Measurements from ENCODE around the gene PRPF18. TPM values are rescaled to one million over a fixed set of nuclear protein-coding genes. Genes with fewer than 3 reads are reported as not detected.

Gene PRPF18
- total RNA-seq, 1 donor from 2014 or later = 24.0 TPM

DNA sequence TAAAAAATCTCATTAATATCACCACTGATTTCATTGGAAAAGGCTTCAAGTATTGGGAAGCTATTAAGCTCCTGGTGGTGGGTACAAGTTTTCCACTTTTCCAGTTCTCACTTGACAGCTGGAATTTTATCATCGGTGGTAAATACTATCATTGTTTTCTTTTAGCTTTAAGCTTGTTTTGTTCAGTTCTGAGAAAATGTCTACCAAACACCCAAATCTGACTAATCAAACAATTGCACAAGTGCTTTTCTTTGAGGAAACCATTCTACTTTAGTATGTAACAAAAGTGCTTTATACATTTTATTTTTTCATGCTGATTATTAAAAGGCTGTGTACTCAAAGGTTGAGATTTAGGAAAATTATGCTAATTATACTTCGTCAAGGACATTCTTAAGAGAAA is 7.9 kb downstream of the PRPF18 start:
- no peak overlapping the region for H3K9ac ChIP-seq (ENCODE audit: low read depth in 1 of 3, low read length in 3 of 3)
- H3K36me3 ChIP-seq (ENCODE audit: control insufficient read depth in 3 of 3, insufficient read depth in 3 of 3, low read length in 3 of 3) = peaks cover 0 to 14% (median 7%) of the 10 kb centered on the region in 3 donors

DNA sequence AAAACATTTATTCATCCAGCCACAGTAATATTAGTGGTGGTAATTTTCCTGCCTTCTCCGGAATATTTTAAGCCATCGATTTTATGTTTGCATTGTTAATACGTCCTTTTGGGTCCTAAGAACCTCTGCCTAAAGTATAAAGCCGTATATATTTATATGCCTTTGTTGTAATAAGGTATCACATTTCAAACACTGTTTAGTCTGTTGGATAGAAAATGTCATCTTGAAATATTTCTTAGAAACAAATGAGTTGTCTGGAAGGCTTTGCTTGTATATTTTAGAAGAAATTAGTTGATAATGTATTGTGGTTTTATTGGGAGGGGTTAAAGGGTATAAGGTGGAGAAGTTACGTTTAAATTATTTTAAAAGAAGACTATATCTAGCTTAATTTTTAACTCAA is 11.1 kb downstream of the PRPF18 start:
- Histone ChIP-seq H3K36me3 (ENCODE audit: control insufficient read depth in 3 of 3, insufficient read depth in 3 of 3, low read length in 3 of 3) (peaks cover 2 to 7% (median 7%) of the 10 kb centered on the region in 3 donors), H3K4me3 (ENCODE audit: low read length in 3 of 3) (no peak overlapping the region), H3K27ac (ENCODE audit: low read depth, low read length) (no peak overlapping the region), H3K27me3 (ENCODE audit: control insufficient read depth in 3 of 3, insufficient read depth in 3 of 3, low read length in 3 of 3) (no peaks in the 10 kb centered on the region), H3K4me1 (ENCODE audit: control insufficient read depth in 3 of 3, insufficient read depth in 3 of 3, low read length in 3 of 3) (no peaks in the 10 kb centered on the region), H3K9ac (ENCODE audit: low read depth in 1 of 3, low read length in 3 of 3) (no peak overlapping the region), H3K9me3 (ENCODE audit: control insufficient read depth in 3 of 3, low read length in 3 of 3) (no peaks in the 10 kb centered on the region)

More for the DNA sequence above, 7.9 kb downstream of the PRPF18 start:
- Histone ChIP-seq H3K27me3 (ENCODE audit: control insufficient read depth in 3 of 3, insufficient read depth in 3 of 3, low read length in 3 of 3) (no peaks in the 10 kb centered on the region), H3K4me1 (ENCODE audit: control insufficient read depth in 3 of 3, insufficient read depth in 3 of 3, low read length in 3 of 3) (peaks cover 0 to 4% (median 0%) of the 10 kb centered on the region in 3 donors), H3K4me3 (ENCODE audit: low read length in 3 of 3) (no peak overlapping the region), H3K27ac (ENCODE audit: low read depth, low read length) (no peak overlapping the region), H3K9me3 (ENCODE audit: control insufficient read depth in 3 of 3, low read length in 3 of 3) (no peaks in the 10 kb centered on the region)

DNA sequence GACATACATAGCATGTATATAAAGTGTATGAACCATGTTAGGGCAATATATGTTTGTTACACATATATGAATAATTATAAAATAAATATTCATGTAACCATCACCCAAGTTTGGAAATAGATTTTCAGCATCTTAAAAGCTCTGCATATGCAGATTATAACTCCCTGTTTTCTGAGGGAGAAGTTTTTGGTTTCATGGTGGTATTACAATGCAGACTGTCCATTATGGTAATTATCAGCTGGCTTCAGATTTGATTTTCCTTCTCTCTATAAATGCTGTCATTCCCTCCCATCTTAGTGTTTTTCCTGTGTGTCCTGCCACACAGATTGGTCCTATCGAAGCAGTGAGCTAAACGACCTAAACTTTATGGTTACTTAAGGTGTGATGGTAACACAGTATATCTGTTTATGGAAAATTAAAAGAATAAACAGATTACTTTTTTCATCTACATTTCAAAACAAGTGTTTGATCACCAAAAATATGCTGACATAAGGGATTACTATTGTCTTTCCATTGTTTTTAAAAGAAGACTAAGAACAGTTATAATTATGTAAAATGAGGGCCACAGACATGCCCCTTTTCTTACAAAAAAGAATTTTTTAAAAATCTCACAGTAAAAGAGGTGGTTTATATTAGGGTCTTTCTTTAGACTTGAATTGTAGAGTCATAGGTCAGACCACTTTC is 17.7 kb downstream of the PRPF18 start:
- H3K9ac ChIP-seq (ENCODE audit: low read depth in 1 of 3, low read length in 3 of 3) = no peak overlapping the region
- peaks cover 0 to 19% (median 2%) of the 10 kb centered on the region in 3 donors for H3K36me3 ChIP-seq (ENCODE audit: control insufficient read depth in 3 of 3, insufficient read depth in 3 of 3, low read length in 3 of 3)
- H3K4me3 ChIP-seq (ENCODE audit: low read length in 3 of 3) = no peak overlapping the region
- no peak overlapping the region for H3K27ac ChIP-seq (ENCODE audit: low read depth, low read length)
- H3K27me3 ChIP-seq (ENCODE audit: control insufficient read depth in 3 of 3, insufficient read depth in 3 of 3, low read length in 3 of 3) = no peaks in the 10 kb centered on the region
- H3K4me1 ChIP-seq (ENCODE audit: control insufficient read depth in 3 of 3, insufficient read depth in 3 of 3, low read length in 3 of 3) = peaks cover 11 to 16% (median 16%) of the 10 kb centered on the region in 3 donors
- no peaks in the 10 kb centered on the region for H3K9me3 ChIP-seq (ENCODE audit: control insufficient read depth in 3 of 3, low read length in 3 of 3)

DNA sequence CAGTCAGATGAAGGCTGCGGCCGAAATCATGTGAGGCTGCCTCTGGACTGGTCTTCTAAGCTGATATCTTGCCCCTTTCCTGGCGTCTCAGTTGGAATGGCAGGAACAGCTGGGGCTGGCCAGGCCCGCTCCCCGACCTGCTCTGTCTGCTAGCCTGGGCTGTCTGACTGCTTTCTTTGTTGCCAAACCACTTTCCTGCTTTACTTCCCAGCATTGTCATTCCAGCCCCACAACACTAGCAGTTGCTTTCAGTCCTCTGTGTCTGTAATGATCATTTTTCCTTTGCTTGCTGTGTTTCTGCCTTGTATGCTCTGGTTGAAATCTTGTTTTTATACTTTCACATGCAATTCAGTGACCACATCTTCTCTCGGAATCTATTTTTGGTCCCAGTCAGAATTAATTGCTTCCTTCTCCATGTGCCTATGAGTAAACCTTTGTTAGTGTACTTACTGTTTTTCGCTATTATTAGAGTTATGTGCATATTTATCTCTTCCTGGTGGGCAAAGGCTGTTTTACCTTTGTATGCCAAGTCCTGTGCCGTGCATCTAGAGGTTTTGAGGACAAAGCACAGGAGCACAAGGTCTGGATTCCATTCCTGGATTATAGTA is 21.6 kb downstream of the PRPF18 start:
- H3K9me3 ChIP-seq (ENCODE audit: control insufficient read depth in 3 of 3, low read length in 3 of 3) = no peaks in the 10 kb centered on the region
- H3K9ac ChIP-seq (ENCODE audit: low read depth in 1 of 3, low read length in 3 of 3) = peak overlapping the region; percentile 63 to 79 (median 68)
- H3K27me3 ChIP-seq (ENCODE audit: control insufficient read depth in 3 of 3, insufficient read depth in 3 of 3, low read length in 3 of 3) = no peaks in the 10 kb centered on the region
- peaks cover 16 to 23% (median 20%) of the 10 kb centered on the region in 3 donors for H3K4me1 ChIP-seq (ENCODE audit: control insufficient read depth in 3 of 3, insufficient read depth in 3 of 3, low read length in 3 of 3)
- H3K36me3 ChIP-seq (ENCODE audit: control insufficient read depth in 3 of 3, insufficient read depth in 3 of 3, low read length in 3 of 3) = peaks cover 4 to 33% (median 17%) of the 10 kb centered on the region in 3 donors
- peak overlapping the region; percentile 78 for H3K27ac ChIP-seq (ENCODE audit: low read depth, low read length)
- peak overlapping the region; percentile 38 to 41 (median 39) for H3K4me3 ChIP-seq (ENCODE audit: low read length in 3 of 3)

DNA sequence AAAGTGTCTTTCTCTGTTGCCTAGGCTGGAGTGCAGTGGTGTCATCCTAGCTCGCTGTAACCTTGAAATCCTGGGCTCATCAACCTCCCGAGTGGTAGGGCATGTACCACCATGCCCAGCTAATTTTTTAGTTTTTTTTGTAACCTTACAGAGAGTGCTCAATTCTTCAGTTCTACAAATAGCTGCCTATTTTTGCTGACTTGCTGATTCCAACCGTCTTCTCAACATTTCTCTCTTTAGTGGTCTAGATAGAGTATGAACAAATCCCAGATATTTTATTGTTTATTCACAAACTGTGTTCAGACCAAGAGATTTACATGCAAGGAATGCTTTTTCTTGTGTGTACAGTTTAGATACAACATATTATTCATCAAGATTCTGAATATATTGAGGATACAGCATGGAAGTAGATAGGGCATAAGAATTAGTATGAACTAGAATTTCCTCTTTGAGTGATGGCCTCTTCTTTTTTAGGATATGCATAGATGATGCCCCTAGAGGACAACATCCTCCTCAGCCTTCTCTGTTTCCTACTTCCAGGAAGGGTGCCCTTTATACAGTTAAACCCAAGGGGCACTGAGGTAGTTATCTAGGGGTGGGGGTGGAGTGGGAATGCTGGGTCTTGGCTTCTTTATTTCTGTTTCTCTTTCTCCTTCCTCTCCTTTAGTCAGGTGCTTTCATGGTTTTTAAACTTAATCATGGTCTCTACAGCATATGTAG is 26.0 kb downstream of the PRPF18 start:
- Histone ChIP-seq H3K27me3 (ENCODE audit: control insufficient read depth in 3 of 3, insufficient read depth in 3 of 3, low read length in 3 of 3) (no peaks in the 10 kb centered on the region), H3K36me3 (ENCODE audit: control insufficient read depth in 3 of 3, insufficient read depth in 3 of 3, low read length in 3 of 3) (peaks cover 9 to 52% (median 34%) of the 10 kb centered on the region in 3 donors), H3K4me3 (ENCODE audit: low read length in 3 of 3) (no peak overlapping the region), H3K27ac (ENCODE audit: low read depth, low read length) (no peak overlapping the region), H3K9me3 (ENCODE audit: control insufficient read depth in 3 of 3, low read length in 3 of 3) (no peaks in the 10 kb centered on the region), H3K4me1 (ENCODE audit: control insufficient read depth in 3 of 3, insufficient read depth in 3 of 3, low read length in 3 of 3) (peaks cover 26 to 34% (median 30%) of the 10 kb centered on the region in 3 donors), H3K9ac (ENCODE audit: low read depth in 1 of 3, low read length in 3 of 3) (peak overlapping the region in 1 of 3 donors; percentile 38)

DNA sequence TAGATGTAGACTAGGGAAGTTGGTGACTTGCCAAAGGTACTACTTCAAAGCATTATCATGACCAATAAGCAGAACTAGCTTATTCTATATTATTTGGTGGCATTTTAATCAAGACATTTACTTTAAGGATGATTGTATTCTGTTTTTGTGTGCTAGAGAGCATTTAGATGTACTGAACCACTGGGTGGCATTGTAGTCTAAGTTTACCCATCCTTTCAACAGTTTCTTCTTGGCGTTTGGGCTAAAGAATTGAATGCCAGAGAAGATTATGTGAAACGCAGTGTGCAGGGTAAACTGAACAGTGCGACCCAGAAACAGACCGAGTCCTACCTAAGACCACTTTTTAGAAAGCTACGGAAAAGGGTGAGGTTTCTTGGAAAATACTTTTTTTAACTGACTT is 26.8 kb downstream of the PRPF18 start:
- Histone ChIP-seq H3K27ac (ENCODE audit: low read depth, low read length) (no peak overlapping the region), H3K9me3 (ENCODE audit: control insufficient read depth in 3 of 3, low read length in 3 of 3) (no peaks in the 10 kb centered on the region), H3K4me3 (ENCODE audit: low read length in 3 of 3) (no peak overlapping the region), H3K36me3 (ENCODE audit: control insufficient read depth in 3 of 3, insufficient read depth in 3 of 3, low read length in 3 of 3) (peaks cover 9 to 57% (median 39%) of the 10 kb centered on the region in 3 donors), H3K27me3 (ENCODE audit: control insufficient read depth in 3 of 3, insufficient read depth in 3 of 3, low read length in 3 of 3) (no peaks in the 10 kb centered on the region), H3K9ac (ENCODE audit: low read depth in 1 of 3, low read length in 3 of 3) (peak overlapping the region in 2 of 3 donors; percentile 0 to 48), H3K4me1 (ENCODE audit: control insufficient read depth in 3 of 3, insufficient read depth in 3 of 3, low read length in 3 of 3) (peaks cover 22 to 29% (median 24%) of the 10 kb centered on the region in 3 donors)

DNA sequence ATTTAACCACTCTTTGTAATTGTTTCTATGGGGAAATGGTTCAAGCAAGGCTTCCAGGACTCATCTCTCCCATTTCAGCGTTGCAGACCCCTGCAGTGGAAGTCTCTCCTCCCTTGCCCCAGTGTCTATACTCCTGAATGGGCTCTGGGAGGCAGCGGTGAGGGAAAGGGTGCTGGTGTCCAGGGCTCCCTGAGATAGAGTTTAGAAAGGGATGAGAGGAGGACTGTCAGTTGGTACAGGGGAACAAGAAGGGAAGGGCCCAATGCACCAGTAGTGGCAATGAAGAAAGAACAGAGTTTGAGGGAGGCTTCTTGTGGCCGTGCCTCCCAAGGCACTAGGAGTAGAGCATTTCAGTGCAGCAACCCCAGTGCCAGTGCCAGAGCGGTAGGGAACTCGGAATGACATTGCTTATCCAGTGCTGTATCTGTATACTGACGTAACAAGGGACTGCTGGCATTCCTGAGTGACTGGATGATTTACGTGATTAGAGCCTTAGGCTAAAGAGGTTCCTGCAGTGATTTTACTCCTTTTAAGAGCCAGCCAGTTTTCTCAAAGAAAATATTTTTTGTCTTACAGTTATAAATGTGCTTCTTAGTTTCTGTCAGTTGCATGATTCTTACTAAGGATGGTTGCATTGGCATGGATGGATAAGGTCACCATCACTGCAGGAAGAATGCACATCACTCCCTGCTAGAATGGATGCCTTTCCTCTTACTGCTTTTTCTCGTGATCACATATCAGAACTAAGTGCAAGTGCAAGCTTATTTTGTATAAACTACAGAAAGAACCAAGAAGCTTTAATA is 28.0 kb downstream of the PRPF18 start:
- no peak overlapping the region for H3K4me3 ChIP-seq (ENCODE audit: low read length in 3 of 3)
- H3K27me3 ChIP-seq (ENCODE audit: control insufficient read depth in 3 of 3, insufficient read depth in 3 of 3, low read length in 3 of 3) = no peaks in the 10 kb centered on the region
- peaks cover 15 to 21% (median 18%) of the 10 kb centered on the region in 3 donors for H3K4me1 ChIP-seq (ENCODE audit: control insufficient read depth in 3 of 3, insufficient read depth in 3 of 3, low read length in 3 of 3)
- H3K9ac ChIP-seq (ENCODE audit: low read depth in 1 of 3, low read length in 3 of 3) = no peak overlapping the region
- H3K9me3 ChIP-seq (ENCODE audit: control insufficient read depth in 3 of 3, low read length in 3 of 3) = no peaks in the 10 kb centered on the region
- peaks cover 13 to 61% (median 44%) of the 10 kb centered on the region in 3 donors for H3K36me3 ChIP-seq (ENCODE audit: control insufficient read depth in 3 of 3, insufficient read depth in 3 of 3, low read length in 3 of 3)
- H3K27ac ChIP-seq (ENCODE audit: low read depth, low read length) = no peak overlapping the region

DNA sequence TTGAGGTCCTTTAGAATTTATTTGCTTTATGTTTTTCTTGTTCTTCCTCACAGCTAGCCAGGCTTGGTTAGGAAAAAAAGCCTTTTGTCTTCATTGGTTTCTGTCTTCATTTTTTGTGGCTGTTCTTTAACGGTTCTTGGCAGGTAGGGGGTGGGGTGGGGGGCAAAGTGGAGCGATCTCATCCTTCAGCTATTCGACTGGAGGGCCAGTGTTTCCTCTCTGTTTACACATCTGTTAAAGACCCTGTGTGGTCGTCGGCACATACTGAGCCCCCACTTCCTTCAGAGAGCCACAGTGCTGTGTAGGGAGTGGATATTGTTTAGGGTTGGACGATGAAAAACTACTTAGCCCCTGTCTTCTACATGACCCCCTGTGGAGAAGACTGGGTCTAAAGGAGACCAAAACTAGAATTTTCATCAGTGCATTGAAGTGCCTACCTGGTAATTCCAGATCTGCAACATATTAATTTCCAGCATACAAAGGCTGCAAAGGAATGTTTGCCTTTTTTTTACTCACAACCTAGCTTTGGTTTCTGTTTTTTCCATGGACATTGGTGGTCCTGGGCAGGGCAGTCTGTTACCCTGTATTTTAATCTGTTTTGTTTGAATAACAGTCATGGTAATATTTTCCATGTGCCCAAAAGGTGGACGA is 29.0 kb downstream of the PRPF18 start:
- H3K36me3 ChIP-seq (ENCODE audit: control insufficient read depth in 3 of 3, insufficient read depth in 3 of 3, low read length in 3 of 3) = peaks cover 9 to 52% (median 37%) of the 10 kb centered on the region in 3 donors
- no peaks in the 10 kb centered on the region for H3K27me3 ChIP-seq (ENCODE audit: control insufficient read depth in 3 of 3, insufficient read depth in 3 of 3, low read length in 3 of 3)
- H3K9ac ChIP-seq (ENCODE audit: low read depth in 1 of 3, low read length in 3 of 3) = no peak overlapping the region
- peaks cover 15 to 21% (median 18%) of the 10 kb centered on the region in 3 donors for H3K4me1 ChIP-seq (ENCODE audit: control insufficient read depth in 3 of 3, insufficient read depth in 3 of 3, low read length in 3 of 3)
- no peak overlapping the region for H3K27ac ChIP-seq (ENCODE audit: low read depth, low read length)
- no peak overlapping the region for H3K4me3 ChIP-seq (ENCODE audit: low read length in 3 of 3)
- no peaks in the 10 kb centered on the region for H3K9me3 ChIP-seq (ENCODE audit: control insufficient read depth in 3 of 3, low read length in 3 of 3)

DNA sequence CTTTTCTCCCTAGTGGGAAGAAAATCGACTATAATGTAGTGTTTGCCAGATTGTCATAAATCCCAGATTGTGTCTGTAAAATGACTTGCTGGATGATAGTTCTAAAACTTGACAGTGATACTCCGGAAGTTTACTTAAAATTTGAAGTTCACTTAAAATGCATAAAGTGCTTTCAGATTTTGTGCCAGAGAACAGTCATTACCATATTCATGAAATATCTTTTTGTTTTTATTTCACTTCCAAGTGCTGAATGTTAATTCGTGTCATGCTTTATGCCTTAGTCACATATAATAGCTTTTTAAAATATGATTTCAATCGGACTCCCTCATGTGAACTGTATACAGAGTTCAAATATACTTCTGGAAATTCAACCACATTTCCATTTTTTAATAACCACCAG is 30.4 kb downstream of the PRPF18 start:
- H3K4me1 ChIP-seq (ENCODE audit: control insufficient read depth in 3 of 3, insufficient read depth in 3 of 3, low read length in 3 of 3) = peaks cover 15 to 21% (median 18%) of the 10 kb centered on the region in 3 donors
- no peaks in the 10 kb centered on the region for H3K27me3 ChIP-seq (ENCODE audit: control insufficient read depth in 3 of 3, insufficient read depth in 3 of 3, low read length in 3 of 3)
- no peak overlapping the region for H3K9ac ChIP-seq (ENCODE audit: low read depth in 1 of 3, low read length in 3 of 3)
- no peak overlapping the region for H3K27ac ChIP-seq (ENCODE audit: low read depth, low read length)
- H3K9me3 ChIP-seq (ENCODE audit: control insufficient read depth in 3 of 3, low read length in 3 of 3) = no peaks in the 10 kb centered on the region
- H3K4me3 ChIP-seq (ENCODE audit: low read length in 3 of 3) = no peak overlapping the region
- peaks cover 15 to 54% (median 37%) of the 10 kb centered on the region in 3 donors for H3K36me3 ChIP-seq (ENCODE audit: control insufficient read depth in 3 of 3, insufficient read depth in 3 of 3, low read length in 3 of 3)

Measured in skeletal muscle tissue (tissue), 4 donors.